Kidney (tissue), 14 donors: Measurements from ENCODE around the gene DENND5B. TPM values are rescaled to one million over a fixed set of nuclear protein-coding genes. Genes with fewer than 3 reads are reported as not detected.
A peak's percentile ranks its signal among the peaks of the same experiment; 100 is the strongest.
"Not testable (repeated sequence)": the region's sequence is repeated elsewhere in the genome, so short reads cannot be mapped to it uniquely, and the experiment has no call there.

ENCODE experiments used
- DNase-seq, 5 donors: peaks; one replicate each; pipeline ENCODE4 v3.0.0-alpha.2; 2013 to 2020
- FAIRE-seq: peaks from 2 replicates; lab custom pipeline; 2012; peaks lifted over from hg19 to GRCh38; lab: Jason Lieb, UNC
- H3K27ac ChIP-seq, 2 donors: one replicate each; pipeline ENCODE4 v1.7.0; 2013; ENCODE audit warnings: low read depth in 2 of 2, low read length in 2 of 2, inconsistent platforms in 1 of 2
- H3K27me3 ChIP-seq: one replicate; pipeline ENCODE4 v1.7.1; 2013; ENCODE audit warnings: low read length, inconsistent platforms; ENCODE audit not compliant: control insufficient read depth, insufficient read depth
- H3K36me3 ChIP-seq, 3 donors: one replicate each; pipeline versions ENCODE4 v1.7.0 to v1.7.1; 2013; ENCODE audit warnings: low read length in 3 of 3, control low read depth in 1 of 3, inconsistent platforms in 1 of 3; ENCODE audit not compliant: insufficient read depth in 3 of 3, control insufficient read depth in 2 of 3
- H3K4me1 ChIP-seq, 3 donors: one replicate each; pipeline versions ENCODE4 v1.7.0 to v1.7.1; 2013; ENCODE audit warnings: low read length in 3 of 3, inconsistent platforms in 1 of 3, low read depth in 1 of 3; ENCODE audit not compliant: control insufficient read depth in 2 of 3, insufficient read depth in 2 of 3
- H3K4me3 ChIP-seq, 3 donors: one replicate each; pipeline versions ENCODE4 v1.7.0 to v1.8.1; 2013; ENCODE audit warnings: low read length in 3 of 3, control low read depth in 1 of 3, inconsistent platforms in 1 of 3
- H3K9ac ChIP-seq, 3 donors: one replicate each; pipeline versions ENCODE4 v1.7.0 to v1.7.1; 2013; ENCODE audit warnings: low read length in 3 of 3, control low read depth in 1 of 3, inconsistent platforms in 1 of 3
- H3K9me3 ChIP-seq, 3 donors: one replicate each; pipeline versions ENCODE4 v1.7.0 to v1.7.1; 2013; ENCODE audit warnings: low read length in 3 of 3, control low read depth in 1 of 3, inconsistent platforms in 1 of 3; ENCODE audit not compliant: control insufficient read depth in 2 of 3, insufficient read depth in 1 of 3
- intact Hi-C: fragments of 100-400 bp; cut with DNase I; formaldehyde crosslinking; loops from one replicate; pipeline ENCODE4 v1.11.1; 2022
- polyA plus RNA-seq: library from polyadenylated mRNA; stranded (reverse); fragments of 350-450 nt; fragmentation: Illumina TruSeq; extraction: RNeasy Lipid Tissue Mini Kit (QIAGEN cat#74804); gene quantifications from one replicate; pipeline ENCODE4 v1.2.3, GENCODE V29; 2014; ENCODE audit warnings: low read depth, low replicate concordance; ENCODE audit not compliant: insufficient read depth
- total RNA-seq: library from RNA; stranded (reverse); fragmentation: NEBNext Ultra II Directional; extraction: Animal tissue kit (Norgen Biotek cat#: 25700); gene quantifications from one replicate; pipeline ENCODE4 v1.2.1, GENCODE V29; 2021
- TF ChIP-seq, protein P1 (sequence below): IDR thresholded peaks from 3 replicates; pipeline ENCODE4 v1.5.1; 2012; ENCODE audit warnings: mild to moderate bottlenecking, moderate library complexity, borderline replicate concordance; ENCODE audit not compliant: insufficient read depth; ENCODE audit errors: extremely low read depth
- donor health status: control.
- donor health status: control.
- donor health status: control.
- donor health status: control.
- donor health status: control.
- donor health status: DM: yes; HTN: yes; CAD: no.
- donor health status: Normal renal cell carcinoma (clear cell type).

Gene DENND5B
- total and polyA plus RNA-seq, 2 donors from 2014 or later, result 2.9 to 14.1 TPM

GRCh38 chr12:31405021-31405420 lies 185.9 kb downstream of the DENND5B start:
- H3K4me3 ChIP-seq, result no peak overlapping the region
- H3K9me3 ChIP-seq, result no peaks in the 10 kb centered on the region
- FAIRE-seq (no peak), DNase-seq (no peak)
- no peaks in the 10 kb centered on the region for H3K27me3 ChIP-seq
- H3K9ac ChIP-seq, result no peak overlapping the region
- H3K36me3 ChIP-seq, result peaks cover 0 to 6% (median 6%) of the 10 kb centered on the region in 3 donors
- intact Hi-C loops, result no loop called here
- no peak overlapping the region for H3K27ac ChIP-seq
- H3K4me1 ChIP-seq, result no peaks in the 10 kb centered on the region
- TF ChIP-seq, protein P1, sequence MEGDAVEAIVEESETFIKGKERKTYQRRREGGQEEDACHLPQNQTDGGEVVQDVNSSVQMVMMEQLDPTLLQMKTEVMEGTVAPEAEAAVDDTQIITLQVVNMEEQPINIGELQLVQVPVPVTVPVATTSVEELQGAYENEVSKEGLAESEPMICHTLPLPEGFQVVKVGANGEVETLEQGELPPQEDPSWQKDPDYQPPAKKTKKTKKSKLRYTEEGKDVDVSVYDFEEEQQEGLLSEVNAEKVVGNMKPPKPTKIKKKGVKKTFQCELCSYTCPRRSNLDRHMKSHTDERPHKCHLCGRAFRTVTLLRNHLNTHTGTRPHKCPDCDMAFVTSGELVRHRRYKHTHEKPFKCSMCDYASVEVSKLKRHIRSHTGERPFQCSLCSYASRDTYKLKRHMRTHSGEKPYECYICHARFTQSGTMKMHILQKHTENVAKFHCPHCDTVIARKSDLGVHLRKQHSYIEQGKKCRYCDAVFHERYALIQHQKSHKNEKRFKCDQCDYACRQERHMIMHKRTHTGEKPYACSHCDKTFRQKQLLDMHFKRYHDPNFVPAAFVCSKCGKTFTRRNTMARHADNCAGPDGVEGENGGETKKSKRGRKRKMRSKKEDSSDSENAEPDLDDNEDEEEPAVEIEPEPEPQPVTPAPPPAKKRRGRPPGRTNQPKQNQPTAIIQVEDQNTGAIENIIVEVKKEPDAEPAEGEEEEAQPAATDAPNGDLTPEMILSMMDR, result no peak

- not testable (repeated sequence) for H3K36me3 ChIP-seq, H3K4me1 ChIP-seq
- intact Hi-C loops, result loop anchor here (5.0 kb wide), 1 partner anchor 229 kb away; no protein-coding TSS in a partner anchor
Observed at GRCh38 chr12:31403099-31403607, 187.8 kb downstream of the DENND5B start.

DNA sequence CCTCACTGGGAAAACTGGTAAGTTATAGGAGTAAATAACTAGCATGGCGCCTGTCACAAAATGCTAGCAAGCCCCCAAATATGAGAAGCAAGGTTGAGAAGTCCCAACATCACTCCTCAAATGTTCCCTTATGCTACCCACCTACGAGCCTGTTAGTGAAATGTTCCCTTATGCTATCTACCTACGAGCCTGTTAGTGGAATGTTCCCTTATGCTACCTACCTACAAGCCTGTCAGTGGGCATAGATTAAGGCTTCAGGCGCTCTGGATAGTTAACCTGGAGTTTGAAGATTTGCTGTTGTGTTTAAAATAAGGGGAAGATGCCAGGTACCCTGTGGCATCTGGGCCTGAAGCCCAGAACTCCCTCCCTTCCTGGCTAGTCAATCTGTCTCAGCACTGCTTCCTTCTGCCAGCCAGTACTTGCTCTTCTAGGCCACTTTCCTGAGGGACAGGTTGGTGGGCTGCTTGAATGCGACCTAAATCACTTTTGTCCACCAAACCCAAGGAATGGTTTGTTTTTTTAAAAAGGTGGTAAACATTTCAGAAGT lies 197.9 kb downstream of the DENND5B start:
- DNase-seq (no peak), FAIRE-seq (no peak)
- no peaks in the 10 kb centered on the region for H3K9me3 ChIP-seq
- no peak overlapping the region for H3K4me3 ChIP-seq
- H3K9ac ChIP-seq, result no peak overlapping the region
- intact Hi-C loops, result no loop called here
- peaks cover 4 to 33% (median 4%) of the 10 kb centered on the region in 3 donors for H3K36me3 ChIP-seq
- H3K27me3 ChIP-seq, result no peaks in the 10 kb centered on the region
- no peaks in the 10 kb centered on the region for H3K4me1 ChIP-seq
- no peak overlapping the region for H3K27ac ChIP-seq
- TF ChIP-seq, protein P1, result no peak

More at GRCh38 chr12:31403099-31403607, 187.8 kb downstream of the DENND5B start:
- DNase-seq, result peak in 4 of 5 donors; percentile 70 to 92 (median 80)
- TF ChIP-seq, protein P1, result peak; percentile 95
- H3K4me3 ChIP-seq, FAIRE-seq, H3K27ac ChIP-seq, H3K9ac ChIP-seq, H3K9me3 ChIP-seq, H3K27me3 ChIP-seq: not testable (repeated sequence)

- H3K27ac ChIP-seq, result no peak overlapping the region
- TF ChIP-seq, protein P1, result no peak
- H3K4me1 ChIP-seq, result no peaks in the 10 kb centered on the region
- intact Hi-C loops, result no loop called here
- DNase-seq, result peak in 1 of 5 donors; percentile 14
- H3K27me3 ChIP-seq, result no peaks in the 10 kb centered on the region
- no peak for FAIRE-seq
- H3K36me3 ChIP-seq, result peaks cover 4 to 41% (median 9%) of the 10 kb centered on the region in 3 donors
- H3K4me3 ChIP-seq, result no peak overlapping the region
- H3K9me3 ChIP-seq, result no peaks in the 10 kb centered on the region
- H3K9ac ChIP-seq, result no peak overlapping the region
Observed at GRCh38 chr12:31390991-31391390, 199.9 kb downstream of the DENND5B start.
